ENCODE results near the gene CDC42EP5.

The CDC42EP5 gene

GRCh38 chr19:54473071-54473891, at the start of gene CDC42EP5:
Gene CDC42EP5, minus strand, starts transcription at chr19:54473296. Its CDS starts 7,749 bp downstream, at chr19:54465547.
- DNase-seq (ENCODE audit: low read depth, low spot score), result peak; percentile 57
- ChIA-PET CTCF (interaction anchor here (1.0 to 1.3 kb wide), 5 partner anchors 8 to 686 kb away, joined by 3 to 6 read pairs (median 3); partner anchors contain the start of gene LENG8), POLR2A (interaction anchor here (0.8 to 2.0 kb wide), 5 partner anchors 10 to 336 kb away, joined by 3 to 17 read pairs (median 4); partner anchors contain the start of genes CNOT3, LENG8 and LENG9)

GRCh38 chr19:54521860-54522513, 48.9 kb upstream of the CDC42EP5 start:
- POLR2A ChIA-PET, result no interaction called here
- TF ChIP-seq CTCF (IDR thresholded peaks at IDR 0.05; ENCODE audit: insufficient read depth, low read length, missing control alignments), result no peak
- no peak overlapping the region for H3K4me3 ChIP-seq (ENCODE audit: low read depth, low read length)
- CTCF ChIA-PET, result no interaction called here
- DNase-seq (ENCODE audit: low read depth, low spot score), result no peak

More at GRCh38 chr19:54473071-54473891, at the start of gene CDC42EP5:
- H3K4me3 ChIP-seq (ENCODE audit: low read depth, low read length), result peak within 1 kb of the TSS; percentile 71
- no peak for TF ChIP-seq CTCF (IDR thresholded peaks at IDR 0.05; ENCODE audit: insufficient read depth, low read length, missing control alignments)

- ChIA-PET POLR2A (no interaction called here), CTCF (no interaction called here)
- no peak for DNase-seq (ENCODE audit: low read depth, low spot score)
- H3K4me3 ChIP-seq (ENCODE audit: low read depth, low read length), result no peak overlapping the region
- no peak for TF ChIP-seq CTCF (IDR thresholded peaks at IDR 0.05; ENCODE audit: insufficient read depth, low read length, missing control alignments)
Observed at GRCh38 chr19:54521022-54521859, 48.1 kb upstream of the CDC42EP5 start.

GRCh38 chr19:54518844-54519243, 45.7 kb upstream of the CDC42EP5 start:
- TF ChIP-seq CTCF (IDR thresholded peaks at IDR 0.05; ENCODE audit: insufficient read depth, low read length, missing control alignments), result no peak
- POLR2A ChIA-PET, result no interaction called here
- no peak overlapping the region for H3K4me3 ChIP-seq (ENCODE audit: low read depth, low read length)
- no peak for DNase-seq (ENCODE audit: low read depth, low spot score)
- CTCF ChIA-PET, result no interaction called here

- H3K4me3 ChIP-seq (ENCODE audit: low read depth, low read length), result no peak overlapping the region
- CTCF ChIA-PET, result no interaction called here
- DNase-seq (ENCODE audit: low read depth, low spot score), result no peak
- POLR2A ChIA-PET, result no interaction called here
- TF ChIP-seq CTCF (IDR thresholded peaks at IDR 0.05; ENCODE audit: insufficient read depth, low read length, missing control alignments), result no peak
Observed at GRCh38 chr19:54517483-54517882, 44.4 kb upstream of the CDC42EP5 start.

Measured in AG04449 (cell line).